NCI-H1436 (cell line): ENCODE data around the gene DNAH1.

Experiments
- DNase-seq: peaks from one replicate; lab custom pipeline; 2025; lab: John Stamatoyannopoulos, UW

DNAH1 gene

DNA sequence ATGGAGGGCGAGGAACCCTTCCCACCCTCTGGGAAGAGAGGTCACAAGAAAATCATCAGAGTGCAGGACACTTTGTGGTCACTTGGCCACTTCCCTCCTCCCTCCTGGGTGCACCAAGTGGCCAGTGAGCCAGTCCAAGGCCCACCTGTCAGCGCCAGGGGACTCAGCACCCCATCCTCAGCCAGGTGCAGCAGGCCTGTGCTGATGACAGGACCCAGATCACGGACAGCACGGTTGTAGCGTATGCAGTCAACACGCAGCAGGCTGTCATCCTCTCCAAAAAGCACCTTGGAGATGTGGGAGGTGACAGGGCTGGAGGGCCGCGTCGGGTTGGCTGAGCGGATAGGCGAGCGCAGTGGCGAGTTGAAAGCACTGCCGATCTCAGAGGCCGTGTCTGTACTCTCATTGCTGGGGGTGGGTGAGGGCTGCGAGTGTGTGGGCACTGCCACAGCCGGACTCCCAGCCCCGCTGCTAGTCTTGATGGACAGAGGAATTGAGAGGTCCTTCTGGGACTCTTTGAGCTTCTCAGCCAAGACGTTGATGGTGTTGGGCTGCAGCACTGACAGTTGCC is 87.2 kb downstream of the DNAH1 start:
- no peak for DNase-seq

DNA sequence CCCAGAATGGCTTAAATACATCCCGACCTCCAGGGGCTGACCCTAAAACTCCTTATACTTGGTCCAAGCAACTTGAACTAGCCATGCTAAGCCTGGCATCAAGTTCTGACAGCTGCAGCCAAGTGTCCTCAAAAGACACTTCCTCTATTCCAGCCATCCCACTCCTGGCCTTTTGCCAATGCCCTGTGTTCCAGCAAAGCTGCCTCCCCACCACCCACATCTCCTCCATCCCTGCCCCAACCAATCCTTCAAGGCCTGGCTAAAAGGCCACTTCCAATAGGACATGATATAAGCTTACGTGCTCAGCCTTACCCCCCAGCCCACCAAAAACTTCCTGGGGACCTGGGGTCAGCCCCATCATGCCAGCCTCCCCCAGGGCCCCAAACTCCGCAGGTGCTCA is 87.8 kb downstream of the DNAH1 start:
- DNase-seq = no peak

DNA sequence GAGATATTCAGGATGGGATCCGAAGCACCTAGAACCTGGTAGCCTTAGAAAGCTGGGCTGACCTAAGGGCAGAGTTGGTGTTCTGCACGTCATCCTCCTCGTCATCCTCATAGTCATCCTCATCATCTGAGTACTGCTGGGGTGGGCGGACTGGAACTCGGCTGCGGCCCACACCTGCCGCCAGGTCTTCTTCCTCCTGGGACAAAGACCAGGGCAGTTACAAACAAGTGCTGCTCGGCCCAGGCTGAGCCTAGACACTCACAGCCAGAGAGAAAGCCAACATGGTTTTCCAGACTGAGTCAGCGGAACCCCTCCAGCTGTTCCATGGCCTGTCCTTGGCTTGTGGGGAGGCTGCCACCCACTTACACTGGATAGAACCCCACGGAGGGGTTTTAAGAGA is 88.3 kb downstream of the DNAH1 start:
- DNase-seq = no peak

DNA sequence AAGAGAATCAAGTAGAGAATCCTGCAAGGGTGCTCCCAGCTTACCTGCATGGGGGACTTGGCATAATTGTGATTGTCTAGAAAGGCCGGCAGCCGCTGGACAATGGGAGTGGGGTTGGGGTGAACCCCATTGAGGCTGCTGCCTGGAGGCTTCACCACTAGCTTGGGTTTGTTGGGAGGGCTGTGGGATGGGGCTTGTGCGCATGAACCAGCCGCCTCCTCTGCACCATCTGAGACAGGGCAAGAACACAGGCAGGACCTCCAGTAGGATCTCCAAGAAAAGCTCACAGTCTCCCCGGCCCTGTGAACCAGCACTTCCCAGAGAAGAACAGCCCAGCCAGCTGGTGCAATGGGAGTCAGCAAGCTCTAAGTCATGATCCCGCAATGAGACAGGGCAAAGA is 88.9 kb downstream of the DNAH1 start:
- DNase-seq = no peak

DNA sequence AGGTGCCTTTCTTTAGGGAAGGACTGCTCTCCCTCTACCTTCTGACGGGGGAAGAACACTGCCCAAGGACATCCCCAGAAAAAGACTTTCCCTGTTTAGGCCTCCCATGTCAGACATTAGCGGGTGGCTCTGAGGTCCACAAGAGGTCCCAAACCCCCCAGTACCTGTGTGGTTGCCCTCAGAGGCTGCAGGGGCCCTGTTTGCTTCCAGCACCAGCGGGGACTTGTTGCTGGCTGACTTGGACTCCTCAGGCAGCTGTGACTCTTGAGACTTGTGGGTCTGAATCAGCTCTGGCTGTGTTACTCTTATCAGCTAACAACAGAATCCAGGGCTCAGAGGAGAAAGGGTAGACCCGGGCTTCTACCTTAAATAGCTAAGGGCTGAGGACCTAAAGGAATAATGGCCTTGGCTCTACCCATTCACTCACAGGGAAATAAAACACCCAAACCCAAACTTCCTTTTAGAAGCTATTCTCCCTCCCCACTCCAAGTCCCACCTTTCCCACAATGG is 89.5 kb downstream of the DNAH1 start:
- no peak for DNase-seq

DNA sequence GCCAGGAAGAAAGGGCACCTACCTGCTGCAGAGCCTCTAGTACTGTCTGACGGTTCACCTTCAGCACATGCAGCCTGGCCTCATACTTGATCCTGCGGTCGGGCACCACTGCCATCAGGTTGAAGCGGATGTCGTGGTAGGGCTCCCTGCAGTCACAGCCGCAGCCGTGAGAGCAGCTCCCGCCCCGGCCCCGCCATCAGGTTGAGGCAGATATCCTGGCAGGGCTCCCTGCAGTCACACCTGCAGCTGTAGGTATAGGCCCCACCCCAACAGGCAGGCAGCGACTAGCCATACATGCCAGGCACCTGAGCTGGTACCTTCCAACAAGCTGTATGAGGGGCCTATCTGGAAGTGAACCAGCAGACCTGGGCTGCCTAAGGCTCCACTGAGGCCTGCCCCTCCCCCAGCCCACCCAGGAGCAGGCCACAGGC is 90.1 kb downstream of the DNAH1 start:
- DNase-seq = no peak

DNA sequence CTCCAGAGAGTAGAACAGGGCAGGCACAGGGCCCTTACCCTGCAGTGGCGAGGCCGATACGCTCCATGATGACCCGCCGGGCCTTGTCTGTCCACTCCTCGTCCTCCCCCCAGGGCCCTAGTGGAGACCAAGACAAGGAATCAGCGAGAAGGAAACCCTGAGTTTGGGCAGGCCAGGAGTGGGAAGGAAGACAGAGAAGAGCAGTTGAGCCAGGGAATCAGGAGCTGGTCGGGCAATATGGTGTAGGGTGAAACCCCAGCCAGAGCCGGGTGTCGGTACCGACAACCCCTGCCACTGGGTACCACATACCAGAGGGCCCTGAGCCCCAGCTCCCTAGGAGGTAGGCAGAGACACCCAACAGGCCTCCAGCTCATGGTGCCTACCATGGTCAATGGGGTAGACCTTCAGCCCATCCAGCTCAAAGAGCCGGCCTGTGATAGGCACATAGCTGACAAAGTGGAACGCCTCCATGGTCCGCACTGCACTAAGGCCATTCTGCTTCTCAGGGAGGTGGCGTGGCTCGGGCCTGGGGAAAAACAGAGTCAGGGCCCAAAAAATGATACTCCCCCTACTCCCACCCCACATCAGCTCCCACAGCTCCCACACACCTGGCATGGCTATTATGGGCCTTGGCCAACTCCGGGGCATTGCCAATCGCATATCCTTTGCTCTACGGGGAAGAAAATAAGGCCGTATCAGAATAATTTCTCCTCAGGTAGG is 90.8 kb downstream of the DNAH1 start:
- no peak for DNase-seq

DNA sequence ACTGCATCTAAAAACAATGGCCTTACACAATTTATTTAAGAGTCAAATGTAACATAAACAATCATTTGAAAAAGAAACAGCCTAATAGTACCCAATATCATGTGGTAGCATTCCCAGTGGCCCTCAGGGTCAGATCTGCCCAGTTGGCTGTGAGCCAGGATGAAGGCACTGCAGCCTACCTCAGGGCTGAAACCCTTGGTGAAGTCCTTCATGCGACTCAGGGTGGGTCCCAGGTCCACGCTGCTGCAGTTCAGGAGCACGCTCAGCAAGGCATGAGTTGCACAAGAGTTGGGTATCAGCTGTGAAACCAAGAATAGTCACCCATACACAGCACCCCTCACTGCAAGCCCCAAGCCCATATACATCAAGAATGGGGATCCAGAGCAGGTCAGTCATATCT is 91.7 kb downstream of the DNAH1 start:
- no peak for DNase-seq

DNA sequence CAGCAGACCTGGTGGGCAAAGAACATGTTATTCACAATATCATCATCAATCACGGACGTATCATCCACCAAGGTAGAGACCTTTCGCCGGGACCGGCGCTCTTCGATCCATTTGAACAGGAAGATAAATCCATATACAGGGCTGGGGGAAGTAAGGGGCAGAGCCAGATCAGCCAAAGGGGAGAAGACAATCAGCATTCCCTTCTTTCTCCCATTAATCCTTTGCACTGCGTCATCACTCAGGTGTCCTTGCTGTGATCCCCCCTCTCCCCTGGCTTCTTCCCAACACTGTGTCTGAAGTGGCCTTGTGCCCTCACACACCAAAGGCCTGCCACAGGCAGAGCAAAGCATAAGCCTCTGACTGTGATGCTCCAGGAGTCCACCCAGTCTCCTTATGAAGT is 92.3 kb downstream of the DNAH1 start:
- no peak for DNase-seq

DNA sequence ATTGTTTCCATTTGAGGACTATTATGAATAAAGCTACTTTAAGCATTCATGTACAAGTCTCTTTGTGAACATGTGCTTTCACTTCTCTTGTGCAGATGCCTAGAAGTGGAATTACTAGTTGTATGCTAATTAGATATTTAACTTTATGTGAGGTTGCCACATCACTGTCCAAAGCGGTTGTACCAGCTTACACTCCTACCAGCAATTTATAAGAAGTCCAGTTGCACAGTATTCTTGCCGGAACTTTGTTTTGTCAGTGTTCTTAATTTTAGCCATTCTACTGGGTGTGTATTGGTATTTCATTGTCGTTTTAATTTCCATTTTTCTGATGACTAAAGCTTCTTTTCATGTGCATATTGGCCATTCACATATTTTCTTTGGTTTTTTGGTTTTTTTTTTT is 99.7 kb downstream of the DNAH1 start:
- no peak for DNase-seq

DNA sequence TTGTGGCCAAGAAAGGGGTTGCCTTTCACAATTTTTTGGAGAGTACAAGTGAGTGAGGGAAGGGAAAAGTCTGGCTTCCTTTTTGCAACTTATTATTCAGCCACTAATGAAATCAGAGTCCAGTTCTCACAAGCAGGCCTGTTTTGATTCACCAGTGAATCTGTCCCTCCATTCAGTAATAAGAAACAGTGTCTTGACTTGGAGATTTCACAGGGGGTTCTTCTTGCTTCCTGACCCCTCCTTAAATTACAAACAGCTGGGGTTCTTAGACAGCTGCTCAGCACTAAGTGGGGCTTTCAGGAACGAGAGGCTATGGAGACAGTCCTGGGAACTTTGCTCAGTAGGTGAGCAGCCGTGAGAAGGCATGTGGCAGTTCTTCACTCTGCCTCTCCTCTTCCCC is 104.3 kb downstream of the DNAH1 start:
- DNase-seq = no peak

DNA sequence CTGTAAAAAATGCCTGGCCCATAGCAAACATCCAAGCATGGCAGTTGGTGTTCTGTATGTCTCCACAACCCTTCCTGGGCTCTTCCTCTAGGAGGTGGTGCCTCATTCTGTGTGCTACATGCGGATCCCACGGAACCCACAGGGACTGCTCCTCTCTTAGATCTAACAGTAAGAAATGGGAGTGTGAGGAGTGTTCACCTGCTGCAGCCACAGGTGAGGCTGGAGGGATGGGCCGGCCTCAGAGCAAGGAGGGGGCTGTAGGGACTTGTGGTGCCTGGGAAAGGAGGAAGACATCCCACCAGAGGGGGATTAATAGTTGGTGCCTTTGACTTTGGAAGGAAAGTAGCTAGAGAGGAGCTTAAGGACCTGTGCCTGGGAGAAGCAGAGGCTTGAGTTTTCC is 106.5 kb downstream of the DNAH1 start:
- DNase-seq = no peak

DNA sequence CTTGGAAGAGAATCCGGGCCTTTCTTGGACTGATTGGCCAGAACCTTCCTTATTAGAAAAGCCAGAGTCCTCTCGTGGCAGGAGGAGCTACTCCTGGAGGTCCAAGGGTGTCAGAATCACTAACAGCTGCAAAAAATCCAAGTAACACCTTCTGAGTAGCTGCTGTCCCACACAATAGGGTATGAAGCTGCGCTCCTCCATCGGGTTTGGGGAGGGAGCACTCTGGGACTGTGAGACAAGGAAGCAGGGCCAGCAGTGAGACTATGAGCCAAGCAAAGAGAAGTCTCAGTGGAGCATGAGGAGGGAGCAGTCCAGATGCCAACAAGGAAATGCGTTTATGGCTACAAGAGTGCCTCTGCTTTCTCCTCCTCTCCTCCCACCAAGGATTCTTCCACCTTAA is 107.1 kb downstream of the DNAH1 start:
- DNase-seq = no peak

DNA sequence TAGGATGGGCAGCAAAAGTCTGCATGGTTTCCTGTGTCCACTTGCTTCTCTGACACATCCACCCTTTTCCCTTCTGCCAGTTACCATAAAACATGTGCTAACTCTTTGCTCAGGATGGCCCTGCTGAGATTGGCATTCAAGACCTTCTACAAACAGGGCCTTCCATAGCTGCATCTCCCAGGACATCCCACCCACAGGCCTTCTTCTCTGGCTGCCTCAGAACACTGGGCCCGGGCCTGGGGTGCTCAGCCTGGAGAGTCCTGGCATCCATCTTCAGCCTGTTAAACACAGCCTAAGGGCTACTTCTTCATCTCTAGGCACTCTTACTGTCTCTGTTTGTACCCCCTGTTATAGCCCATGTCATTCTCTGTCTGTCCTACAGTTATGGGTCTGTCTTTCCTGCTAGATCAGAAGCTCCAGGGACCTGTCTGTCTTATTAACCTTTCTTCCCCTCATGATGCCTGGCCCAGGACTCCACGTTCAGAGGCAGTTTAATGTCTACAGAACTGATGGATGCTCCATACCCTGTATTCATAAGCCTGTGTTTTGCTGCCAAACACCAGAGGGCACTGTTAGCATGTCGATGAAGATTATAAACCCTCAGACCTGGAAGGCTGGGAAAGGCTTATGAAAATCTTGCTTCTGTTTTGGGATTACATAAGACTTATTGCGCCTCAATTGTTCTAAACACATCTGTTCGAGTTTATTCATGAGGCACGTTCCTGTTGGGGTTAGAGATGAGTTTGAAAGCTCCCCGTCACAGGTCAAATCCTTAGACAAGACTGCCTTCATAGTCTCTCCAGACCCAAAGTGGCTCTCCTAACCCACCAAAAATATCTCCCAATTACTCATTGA is 112.3 kb downstream of the DNAH1 start:
- DNase-seq = peak; percentile 31

DNA sequence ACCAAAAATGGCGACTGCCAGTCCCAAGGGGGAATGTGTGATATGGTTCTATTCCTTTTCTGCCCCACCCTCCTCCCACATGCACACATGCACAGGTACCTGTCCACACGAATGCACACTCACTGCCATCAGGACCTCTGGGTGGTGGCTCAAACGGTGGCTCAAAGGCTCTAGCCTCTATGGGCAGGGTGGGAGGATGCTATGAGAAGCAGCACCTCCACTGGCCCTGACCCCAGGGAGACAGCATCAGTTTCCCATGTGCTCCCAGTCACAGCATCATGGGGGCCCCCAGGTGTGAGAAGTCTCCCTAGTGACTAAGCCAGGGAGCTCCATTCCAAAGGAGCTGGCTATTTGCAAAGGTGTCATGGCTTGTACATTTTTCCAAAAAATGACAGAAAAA is 112.9 kb downstream of the DNAH1 start:
- no peak for DNase-seq

DNA sequence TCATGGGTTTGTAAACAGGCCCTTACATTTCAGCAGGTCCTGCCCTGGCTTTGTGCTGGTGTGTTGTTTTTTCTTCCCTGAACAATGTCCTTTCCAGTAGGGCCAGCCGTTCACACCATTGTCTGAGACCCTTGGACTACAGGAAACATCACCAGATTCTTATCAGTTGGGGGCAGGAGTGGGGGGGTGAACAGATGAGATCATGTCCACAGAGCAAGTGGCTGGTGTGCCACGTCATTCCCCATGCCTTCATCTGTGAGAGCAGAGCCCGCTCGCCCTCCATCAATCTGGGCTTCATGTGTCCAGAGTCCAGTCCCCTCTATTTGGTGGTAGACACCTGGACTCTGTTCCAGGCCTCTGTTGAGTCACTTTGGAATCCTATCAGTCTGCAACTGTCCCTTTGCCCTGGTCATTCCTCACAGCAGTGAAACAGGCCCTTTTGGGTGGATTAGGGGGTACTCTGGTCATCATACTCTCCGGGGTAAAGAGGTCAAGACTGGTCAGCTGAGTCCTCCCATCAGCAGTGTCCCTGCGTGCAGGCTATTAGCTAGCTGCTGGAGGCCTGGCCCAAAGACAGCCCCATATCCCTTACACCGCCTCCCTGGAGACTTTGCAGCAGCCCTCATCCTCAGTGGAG is 113.8 kb downstream of the DNAH1 start:
- DNase-seq = no peak

DNA sequence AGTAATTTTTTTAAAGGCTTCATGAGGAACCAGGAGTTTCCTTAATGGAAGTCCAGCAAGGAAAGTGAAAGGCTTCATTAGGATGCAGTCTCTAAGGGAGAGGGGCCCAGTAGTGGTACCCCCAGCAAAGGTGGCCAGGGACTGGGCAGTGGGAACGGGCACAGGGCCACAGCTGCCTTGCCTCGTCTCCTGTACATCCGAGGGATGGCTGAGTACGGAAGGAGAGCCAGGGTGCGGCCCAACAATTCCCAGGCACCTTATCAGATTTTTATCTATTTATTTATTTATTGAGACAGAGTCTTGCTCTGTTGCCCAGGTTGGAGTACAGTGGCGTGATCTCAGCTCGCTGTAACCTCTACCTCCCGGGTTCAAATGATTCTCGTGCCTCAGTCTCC is 114.3 kb downstream of the DNAH1 start:
- no peak for DNase-seq

DNA sequence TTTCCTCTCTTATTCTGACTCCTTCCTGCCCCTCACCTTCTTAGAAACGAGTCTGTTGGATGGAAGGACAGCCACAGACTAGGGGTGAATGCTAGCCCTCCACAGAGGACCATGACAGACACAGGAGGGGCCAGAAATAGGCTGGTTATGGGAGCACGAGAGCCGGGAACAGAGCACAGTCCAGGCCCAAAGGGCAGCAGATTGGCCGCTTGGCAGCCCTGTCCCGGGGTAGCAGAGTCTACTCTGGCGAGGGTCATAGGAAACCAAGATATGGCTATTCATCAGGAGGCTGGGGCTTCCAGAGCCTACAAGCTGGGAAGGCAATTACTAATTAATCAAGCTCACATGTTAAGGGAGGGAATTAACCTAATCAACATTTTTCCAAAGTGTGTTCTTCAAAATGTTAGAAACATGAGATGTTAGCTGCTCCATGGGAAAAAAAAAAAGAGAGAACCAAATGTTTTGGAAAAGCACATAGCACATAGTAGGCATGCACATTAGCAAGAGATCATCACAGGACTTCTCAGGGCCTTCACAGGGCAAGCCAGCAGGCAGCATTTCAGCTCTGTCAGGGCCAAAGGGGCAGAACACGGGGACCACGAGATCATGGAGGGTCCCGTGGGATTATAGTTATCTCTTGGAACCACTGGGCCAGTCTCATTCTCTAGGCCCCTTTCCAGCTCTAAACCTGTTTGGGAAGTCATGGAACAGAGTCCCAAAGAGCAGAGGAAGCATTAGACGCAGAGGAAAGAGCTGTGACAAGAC is 115.5 kb downstream of the DNAH1 start:
- DNase-seq = no peak

DNA sequence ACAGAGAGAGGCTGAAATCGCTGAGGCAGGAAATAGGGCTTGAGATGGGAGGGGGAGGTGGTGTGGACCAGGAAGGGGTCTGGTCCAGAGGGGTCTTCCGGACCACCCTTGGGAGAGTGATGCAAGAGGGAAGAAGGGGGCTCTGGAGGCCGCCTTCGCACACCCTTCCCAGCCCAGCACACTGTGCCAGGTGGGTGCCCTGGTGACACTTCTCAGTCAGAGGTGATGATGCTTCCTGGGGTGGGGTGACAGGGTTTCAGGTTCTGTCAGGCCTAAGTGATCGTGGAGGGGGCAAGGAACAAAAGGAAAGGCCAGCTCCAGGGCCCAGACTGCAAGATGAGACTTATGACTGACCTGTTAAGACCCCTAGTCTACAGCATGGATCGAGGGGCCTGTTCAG is 116.1 kb downstream of the DNAH1 start:
- DNase-seq = no peak

DNA sequence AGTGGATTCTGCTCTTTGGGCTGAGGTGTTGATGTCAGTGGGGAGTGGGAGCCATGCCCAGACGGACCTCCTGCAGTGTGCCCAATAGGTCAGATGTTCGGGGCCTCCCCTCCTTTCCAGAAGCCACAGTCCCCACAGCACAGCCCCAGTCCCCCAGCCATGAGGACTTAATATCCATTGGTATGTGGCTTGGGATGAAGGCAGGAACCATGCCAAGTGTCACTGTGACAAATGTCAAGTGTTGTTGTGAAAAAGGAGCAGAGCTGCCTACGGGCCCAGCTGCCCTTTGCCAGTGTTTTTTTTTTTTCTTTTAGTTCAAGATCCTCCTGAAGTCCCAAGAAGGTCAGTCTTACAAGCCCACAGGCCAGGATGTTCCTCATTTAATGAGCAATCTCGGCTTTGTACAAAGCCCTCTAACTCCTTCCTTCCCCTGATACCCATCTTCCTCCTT is 116.6 kb downstream of the DNAH1 start:
- no peak for DNase-seq

DNA sequence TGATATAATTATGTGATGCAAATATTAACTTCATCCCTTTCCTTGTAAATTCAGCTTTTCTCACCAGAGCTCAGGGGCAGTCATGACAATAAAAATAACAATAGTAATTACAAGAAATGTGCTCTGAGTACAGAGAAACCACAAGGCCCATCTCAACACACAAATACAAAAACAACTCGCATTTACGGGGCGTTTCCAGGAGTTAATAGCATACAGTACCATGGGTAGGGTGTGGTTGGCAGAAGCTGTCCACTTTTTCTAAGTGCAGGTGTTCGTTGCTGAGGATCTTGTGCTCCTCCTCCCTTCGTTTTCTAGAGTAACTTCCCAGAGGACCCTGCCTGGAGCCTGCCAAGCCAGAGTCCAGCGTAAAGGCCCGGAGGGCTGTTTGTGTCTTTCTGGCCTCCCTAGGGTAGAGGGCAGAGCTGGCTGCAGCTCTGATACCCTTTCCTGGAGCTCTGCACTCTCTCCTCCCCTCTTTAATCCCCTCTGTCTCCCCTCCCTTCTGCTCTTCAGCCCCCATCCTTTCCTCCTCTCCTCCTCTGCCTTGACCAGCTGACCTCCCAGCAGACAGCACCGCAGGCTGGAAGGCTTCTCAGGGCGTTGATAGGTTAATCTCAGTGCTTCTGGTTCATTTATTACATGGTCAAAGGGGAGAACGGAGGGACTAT is 117.3 kb downstream of the DNAH1 start:
- no peak for DNase-seq
